GM21825 (cell line): ENCODE data around the gene LRCH2.
"Not testable (repeated sequence)": the region's sequence is repeated elsewhere in the genome, so short reads cannot be mapped to it uniquely, and the experiment has no call there.

Experiments
- ATAC-seq: cut with Tn5 transposase; IDR thresholded peaks from one replicate; pipeline ENCODE4 v1.9.1; 2021; ENCODE audit warnings: mild to moderate bottlenecking, moderate library complexity; ENCODE audit not compliant: unreplicated experiment

Gene LRCH2

DNA sequence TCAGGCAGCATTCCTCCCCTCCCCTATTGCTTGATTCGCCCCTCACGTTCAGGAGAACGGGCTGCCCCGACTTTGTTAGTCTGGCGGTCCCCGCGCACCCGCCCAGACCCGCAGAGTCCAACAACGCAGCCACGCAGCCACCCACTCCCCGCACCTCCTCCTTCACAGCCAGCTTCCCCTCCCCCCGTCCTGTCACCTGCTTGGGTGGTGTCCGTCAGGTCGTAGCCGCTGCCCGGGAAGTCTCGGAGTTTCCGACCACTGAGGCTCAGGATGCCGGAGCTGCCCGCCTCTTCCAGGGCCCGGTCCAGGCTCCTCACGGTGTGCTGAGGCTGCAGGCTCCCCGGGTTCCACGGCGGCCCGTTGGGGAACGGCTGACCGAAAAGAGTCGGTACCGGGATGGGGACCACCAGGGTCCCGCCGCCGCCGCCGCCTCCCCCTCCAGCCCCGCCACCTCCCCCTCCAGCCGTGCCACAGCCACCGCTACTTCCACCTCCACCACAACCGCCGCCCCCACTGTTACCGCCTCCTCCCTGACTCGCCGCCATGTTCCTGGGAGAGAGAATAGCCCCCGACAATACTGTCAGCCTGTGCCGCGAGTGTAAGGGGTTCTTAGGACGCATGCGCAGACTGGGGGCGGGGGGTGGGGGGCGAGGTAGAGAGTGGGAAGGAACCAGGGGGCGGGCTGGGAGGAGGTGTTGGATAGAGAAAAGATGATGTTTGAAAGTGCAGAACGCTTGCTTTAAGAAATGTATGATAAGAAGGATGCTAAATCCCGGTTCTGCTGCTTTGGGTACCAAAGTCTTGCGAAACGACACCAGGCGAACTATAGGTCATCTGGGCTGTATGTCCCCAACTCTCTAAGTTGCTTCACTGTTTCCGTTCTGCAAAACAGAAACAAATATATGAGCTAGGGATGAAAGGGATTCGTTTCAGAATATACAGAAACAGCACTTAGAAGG, at the start of gene LRCH2:
Gene LRCH2 (minus strand): TSS at position 600 of the 959 bp plus-strand sequence. CDS start 55 bp downstream, at position 545.
- ATAC-seq, result no peak

DNA sequence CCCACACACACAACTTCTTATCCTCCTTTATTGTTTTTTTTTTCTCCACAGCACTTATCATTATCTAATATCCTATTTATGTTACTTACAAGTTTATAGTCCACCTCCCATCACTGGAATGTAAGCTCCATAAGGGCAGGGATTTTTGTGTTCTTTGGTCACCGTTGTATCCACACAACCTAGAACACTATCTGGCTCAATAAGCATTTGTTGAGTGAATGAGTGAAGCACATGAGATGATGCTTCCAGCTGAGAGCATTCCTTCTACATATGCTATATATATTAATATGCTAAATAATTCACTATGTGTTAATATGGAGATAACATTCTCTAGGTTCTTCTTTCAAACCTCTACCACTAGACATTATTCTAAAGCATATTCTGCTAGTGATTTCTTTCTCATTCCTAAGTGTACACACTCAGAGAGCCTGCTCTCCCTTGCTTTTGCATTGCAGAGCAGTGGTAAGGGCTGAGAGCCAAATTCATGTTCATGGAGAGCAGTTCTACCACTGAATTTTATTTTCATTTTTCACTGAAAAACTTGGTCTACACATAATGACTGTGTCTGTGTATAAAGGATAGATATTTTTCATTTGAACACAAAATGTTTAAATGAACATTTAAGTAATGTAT, 35.3 kb upstream of the LRCH2 start:
- ATAC-seq, result no peak

GRCh38 chrX:115268421-115268820, 34.5 kb upstream of the LRCH2 start:
- ATAC-seq, result no peak

- no peak for ATAC-seq
Observed at GRCh38 chrX:115266300-115266699, 32.4 kb upstream of the LRCH2 start.

GRCh38 chrX:115264009-115264408, 30.1 kb upstream of the LRCH2 start:
- ATAC-seq, result no peak

DNA sequence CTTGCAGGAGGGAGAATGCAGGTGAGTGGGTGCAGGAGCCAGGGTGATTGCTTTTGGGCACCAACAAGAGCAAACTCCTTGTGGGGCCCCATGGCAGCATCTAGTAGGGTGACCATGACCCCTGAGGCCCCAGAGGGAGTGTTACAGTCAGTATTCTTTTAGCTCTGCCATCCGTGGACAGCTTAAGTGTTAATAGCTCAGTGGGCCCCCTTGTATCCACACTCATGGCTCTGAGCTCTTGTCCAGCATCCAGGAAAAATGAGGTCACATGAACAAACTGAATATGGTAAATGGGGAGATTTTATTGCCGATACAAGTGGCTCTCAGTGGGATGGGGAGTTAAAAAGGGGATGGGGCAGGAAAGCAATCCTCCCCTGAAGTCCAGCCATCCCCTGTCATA, 27.3 kb upstream of the LRCH2 start:
- ATAC-seq, result no peak

DNA sequence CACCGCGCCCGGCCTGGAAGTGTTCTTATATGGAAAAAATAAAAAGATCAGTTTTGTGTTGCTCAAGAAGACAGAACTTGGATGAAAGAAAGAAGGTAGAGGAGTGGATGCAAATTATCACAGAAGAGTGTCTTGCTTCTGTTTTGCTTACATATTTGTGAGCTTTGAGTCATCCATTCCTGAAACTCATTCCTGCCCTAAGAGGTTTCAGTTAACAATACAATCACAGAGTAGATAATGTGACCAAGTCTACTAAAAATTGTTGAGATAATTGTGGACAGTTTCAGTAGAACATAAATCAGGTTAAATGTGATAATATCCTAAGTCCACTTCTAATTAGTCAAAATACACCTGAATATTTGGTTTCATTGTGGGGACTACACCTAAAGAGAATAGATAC, 26.4 kb upstream of the LRCH2 start:
- no peak for ATAC-seq

DNA sequence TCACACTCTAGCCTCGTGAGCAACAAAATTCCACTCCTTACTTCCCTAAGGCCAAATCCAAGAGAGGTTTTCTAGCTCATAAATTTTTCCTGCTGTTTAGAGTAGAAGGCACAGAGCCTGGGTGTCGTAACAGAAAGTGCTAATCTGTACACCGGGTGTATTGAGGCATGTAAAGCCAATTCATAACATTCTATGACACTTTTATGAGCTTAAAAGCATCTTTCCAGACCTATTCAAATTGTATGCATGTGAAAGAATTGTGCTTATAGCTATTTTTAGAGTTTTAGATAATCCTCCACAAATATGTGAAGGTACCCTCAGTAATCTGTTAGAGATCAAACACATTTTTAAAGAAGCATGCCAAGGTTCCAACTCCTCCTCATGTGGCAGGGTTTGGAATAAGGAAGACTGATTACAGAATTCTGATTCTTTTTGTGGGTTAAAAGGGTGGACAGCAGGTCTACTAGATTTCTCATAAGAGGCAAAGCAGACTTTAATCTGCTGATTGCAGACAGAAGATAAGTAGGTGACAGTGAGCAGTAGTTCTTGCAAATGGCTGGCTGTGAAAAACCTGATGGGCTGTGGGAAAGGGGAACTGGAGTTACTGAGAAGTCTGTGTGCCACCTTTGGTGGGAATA, 25.5 kb upstream of the LRCH2 start:
- ATAC-seq, result no peak

DNA sequence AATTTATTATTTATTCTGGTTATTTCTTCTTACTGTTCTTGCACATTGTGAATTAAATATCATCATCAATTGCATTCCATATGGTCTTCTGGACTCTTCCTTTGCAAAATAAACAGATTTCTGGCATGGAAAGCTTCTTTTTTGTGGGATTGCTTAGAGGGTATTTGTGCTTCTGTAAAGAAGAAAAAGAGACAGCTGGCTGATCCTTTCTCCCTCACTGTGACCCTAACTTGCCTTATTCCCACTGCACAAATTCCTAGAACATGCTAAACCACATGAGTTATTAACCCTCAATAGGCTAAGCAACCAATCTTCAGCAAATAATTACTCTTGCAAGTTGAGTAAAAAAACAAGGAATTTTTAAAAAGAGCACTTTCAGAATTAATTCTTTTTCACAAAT, 23.8 kb upstream of the LRCH2 start:
- ATAC-seq, result no peak

GRCh38 chrX:115255003-115255402, 21.1 kb upstream of the LRCH2 start:
- no peak for ATAC-seq

- no peak for ATAC-seq
Observed at GRCh38 chrX:115251458-115252233, 17.8 kb upstream of the LRCH2 start.

DNA sequence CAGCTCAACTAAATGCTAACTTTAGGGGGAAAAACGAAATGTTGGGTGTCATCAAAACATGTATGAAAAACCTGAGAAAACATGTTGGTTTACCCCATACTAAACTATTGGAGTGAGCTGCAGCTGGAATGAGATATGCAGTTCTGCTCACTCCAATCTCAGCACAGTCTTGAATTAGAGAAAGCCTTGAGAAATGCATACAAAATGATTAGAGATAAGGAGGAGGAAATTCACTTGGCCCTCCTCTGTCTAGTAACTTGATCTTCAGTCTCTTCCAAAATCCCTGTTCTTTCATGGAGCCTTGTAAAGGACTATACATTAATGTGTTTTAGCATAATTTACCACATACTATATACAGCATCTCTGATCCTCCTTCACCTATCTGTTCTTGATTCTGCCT, 3.2 kb upstream of the LRCH2 start:
- ATAC-seq, result no peak

GRCh38 chrX:115236560-115236959, 2.7 kb upstream of the LRCH2 start:
- ATAC-seq, result no peak

GRCh38 chrX:115234461-115234860, 565 bp upstream of the LRCH2 start:
- ATAC-seq, result no peak

DNA sequence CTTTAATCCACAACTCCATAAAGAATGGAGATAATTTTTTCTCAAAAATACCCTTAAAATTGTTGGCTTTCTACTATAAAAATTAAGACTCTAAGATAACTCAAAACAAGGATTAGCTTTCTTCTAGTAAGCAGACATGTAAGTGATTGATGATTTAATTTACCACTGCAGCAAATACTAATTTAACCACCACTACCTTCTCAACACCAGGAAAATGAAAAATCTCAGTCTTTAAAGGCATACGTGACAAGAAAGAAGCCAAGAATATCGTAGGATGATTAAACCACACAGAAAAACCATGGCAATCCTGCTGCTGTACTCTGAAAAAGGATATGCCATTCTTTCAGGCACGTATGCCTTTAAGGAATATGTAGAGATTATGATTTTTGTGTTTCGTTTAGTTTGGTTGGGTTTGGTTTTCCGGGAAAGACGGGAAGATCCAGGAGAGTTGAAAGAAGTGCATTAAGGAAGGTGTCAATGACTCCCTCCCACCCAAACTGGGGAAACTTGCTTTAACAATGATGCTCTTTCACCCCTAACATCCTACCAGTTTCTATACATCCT, 881 bp downstream of the LRCH2 start:
- ATAC-seq, result no peak

GRCh38 chrX:115229337-115230003, 4.4 kb downstream of the LRCH2 start:
- no peak for ATAC-seq

- no peak for ATAC-seq
Observed at GRCh38 chrX:115226929-115227328, 7.0 kb downstream of the LRCH2 start.

DNA sequence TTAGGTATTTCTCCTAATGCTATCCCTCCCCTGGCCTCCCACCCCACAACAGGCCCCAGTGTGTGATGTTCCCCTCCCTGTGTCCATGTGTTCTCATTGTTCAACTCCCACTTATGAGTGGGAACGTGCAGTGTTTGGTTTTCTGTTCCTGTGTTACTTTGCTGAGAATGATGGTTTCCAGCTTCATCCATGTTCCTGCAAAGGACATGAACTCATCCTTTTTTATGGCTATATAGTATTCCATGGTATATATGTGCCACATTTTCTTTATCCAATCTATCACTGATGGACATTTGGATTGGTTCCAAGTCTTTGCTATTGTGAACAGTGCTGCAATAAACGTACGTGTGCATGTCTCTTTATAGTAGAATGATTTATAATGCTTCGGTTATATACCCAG, 16.6 kb downstream of the LRCH2 start:
- not testable (repeated sequence) for ATAC-seq

DNA sequence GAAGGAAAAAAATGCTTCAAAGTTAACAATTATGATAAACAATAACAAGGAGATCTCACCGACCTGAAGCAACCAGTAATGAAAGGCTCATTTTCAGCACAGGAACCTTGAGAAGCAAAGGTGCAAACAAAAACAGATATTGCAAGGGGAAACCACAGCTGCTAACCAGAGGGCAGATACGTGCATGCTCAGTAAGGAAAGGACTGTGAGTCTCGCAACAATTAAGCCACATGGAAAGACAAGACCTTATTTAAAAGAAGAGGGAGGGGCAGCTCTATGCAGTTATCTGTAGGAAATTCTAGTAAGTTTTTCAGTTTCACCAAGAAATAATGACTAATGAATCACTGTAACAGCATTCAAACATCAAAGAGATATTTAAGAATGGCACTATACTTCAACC, 19.3 kb downstream of the LRCH2 start:
- ATAC-seq, result no peak

- ATAC-seq, result no peak
Observed at GRCh38 chrX:115214151-115214550, 19.7 kb downstream of the LRCH2 start.
